GM19455 (cell line): Measurements from ENCODE around the gene L3MBTL4.
"Not testable (repeated sequence)": the region's sequence is repeated elsewhere in the genome, so short reads cannot be mapped to it uniquely, and the experiment has no call there.

Experiments
- ATAC-seq: cut with Tn5 transposase; IDR thresholded peaks from one replicate; pipeline ENCODE4 v1.9.1; 2021; ENCODE audit not compliant: unreplicated experiment

Gene L3MBTL4

DNA sequence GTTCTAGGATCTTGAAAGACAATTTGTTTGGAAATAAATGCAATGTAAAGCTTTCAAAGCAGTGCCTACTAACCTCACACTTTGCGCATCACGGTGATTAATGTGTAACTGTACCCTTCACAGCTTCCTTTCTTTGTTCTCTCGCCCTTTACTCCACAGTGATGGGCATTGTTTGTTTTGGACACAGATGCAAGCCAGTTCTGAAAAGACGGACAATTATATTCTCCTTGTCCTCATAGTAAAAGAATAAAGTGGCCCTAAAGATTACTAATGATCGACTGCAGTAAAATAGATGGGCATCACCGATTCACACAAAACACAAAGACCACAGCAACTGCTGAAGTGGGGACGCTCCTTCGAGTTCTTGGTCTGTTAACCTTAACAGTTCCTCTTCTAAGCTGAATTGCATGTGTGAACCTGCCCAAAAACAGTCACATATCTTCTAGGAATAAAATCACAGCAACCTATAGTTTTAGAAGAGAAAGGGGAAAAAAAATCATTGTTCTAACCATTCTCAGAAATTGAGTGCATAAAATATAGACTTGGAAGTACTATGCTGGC, 7.7 kb downstream of the L3MBTL4 start:
- ATAC-seq, result no peak

DNA sequence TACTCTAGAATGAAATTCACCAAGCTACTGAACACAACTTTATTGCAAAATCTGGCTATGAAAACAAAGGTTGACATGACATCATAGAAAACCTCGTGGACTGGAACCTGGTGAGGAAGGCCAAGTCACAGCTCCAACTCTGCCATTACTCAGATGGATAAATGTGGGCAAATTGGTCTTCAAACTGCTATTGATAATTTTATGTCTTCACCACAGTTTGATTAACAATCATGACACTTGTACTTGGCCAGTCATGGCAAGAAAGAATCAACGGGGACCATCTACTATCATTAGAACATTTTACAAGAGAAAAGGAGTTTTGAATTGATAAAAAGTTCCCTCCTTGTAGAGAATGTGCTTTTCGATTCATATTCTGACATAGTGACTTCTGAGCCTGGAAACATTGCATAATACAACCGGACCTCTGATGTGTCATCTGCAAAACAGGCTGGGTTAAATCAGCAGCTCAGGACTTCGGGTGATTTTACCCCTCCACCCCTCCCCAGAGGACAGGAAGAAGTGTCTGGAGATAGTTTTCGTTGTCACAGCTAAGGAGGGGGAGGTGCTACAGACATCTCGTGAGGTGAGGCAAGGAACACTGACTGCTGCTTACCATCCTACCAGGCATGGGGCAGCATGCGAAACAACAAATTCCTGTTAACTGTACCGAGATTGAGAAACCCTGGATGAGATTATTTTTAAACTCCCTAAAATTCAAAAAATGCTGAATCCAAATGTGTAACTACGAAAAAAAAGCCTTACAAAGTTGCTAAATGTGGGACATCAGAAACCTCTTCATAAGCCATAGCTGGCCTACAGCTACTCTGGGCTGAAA, 8.4 kb downstream of the L3MBTL4 start:
- no peak for ATAC-seq

- no peak for ATAC-seq
Measured at GRCh38 chr18:6405237-6406074, 9.3 kb downstream of the L3MBTL4 start.

GRCh38 chr18:6404834-6405233, 9.9 kb downstream of the L3MBTL4 start:
- no peak for ATAC-seq

DNA sequence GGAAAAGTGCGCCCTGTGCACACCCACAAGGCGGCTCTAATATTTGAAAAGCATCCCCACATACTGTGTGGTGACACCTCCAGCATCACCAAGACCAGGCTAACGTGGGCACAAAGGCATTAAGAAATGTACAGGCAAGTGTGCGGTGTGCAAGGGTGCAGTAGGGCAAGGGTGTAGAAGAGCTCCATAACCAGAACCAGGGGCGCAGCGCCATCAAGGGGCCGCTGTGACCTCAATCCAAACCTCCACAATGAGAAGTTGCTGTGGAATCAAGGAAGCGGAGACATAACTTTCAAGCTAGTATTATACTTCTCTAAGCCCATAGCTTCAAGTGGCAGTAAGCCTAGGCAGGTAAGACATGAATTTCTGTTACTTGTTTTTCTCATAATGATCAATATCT, 13.0 kb downstream of the L3MBTL4 start:
- no peak for ATAC-seq

DNA sequence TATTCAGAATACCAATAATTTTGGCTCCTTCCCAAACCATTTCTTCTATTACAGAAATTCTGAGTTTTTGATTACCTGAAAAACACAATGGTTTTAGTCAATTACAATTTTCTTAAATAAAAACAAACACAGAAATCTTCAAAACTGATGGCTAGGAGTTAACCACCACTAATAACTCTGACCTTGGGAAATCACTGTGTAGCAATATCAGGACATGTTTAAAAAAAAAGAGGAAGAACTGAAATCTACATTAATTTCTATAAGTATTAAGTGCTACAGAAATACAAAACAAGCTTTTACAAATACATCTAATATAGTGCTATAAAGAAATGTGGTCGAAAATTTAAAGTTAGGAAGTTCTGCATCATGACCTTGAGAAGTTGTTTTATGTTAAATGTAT, 14.9 kb downstream of the L3MBTL4 start:
- ATAC-seq, result no peak

GRCh38 chr18:6397931-6398566, 16.7 kb downstream of the L3MBTL4 start:
- ATAC-seq, result no peak

DNA sequence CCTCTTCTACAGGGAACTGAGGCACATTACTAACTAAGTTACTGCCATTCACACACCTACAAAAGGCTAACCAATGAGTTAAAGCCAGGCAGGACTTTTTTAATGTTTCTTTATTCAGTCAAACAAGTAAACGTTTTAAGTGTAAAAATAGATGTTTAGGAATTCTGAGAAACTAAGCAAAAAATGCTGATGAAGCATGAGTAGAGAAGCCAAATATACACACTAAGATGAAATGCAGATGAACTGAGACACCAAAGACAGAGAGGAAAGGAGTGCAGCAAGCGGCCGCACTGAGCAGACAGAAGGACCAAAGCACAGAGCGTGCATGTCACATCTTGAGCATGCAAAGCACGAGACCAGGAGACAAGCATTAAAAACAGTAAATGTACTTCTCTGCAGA, 17.9 kb downstream of the L3MBTL4 start:
- ATAC-seq, result no peak

GRCh38 chr18:6396276-6396675, 18.4 kb downstream of the L3MBTL4 start:
- no peak for ATAC-seq

DNA sequence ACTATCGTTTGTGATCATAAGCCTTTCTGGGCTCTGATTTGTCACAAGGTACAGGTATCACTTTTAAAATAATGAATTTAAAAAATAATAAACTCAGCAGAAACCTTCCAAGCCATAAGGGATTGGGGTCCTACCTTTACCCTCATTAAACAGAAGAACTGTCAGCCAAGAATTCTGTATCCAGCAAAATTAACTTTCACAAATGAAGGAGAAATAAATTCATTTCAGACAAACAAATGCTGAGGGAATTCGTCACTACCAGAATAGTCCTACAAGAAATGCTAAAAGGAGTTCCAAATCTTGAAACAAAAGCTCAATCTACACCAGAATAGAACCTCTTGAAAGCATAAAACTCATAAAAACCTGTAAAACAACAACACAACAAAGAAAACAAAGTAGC, 25.7 kb downstream of the L3MBTL4 start:
- no peak for ATAC-seq

- no peak for ATAC-seq
Measured at GRCh38 chr18:6382963-6383362, 31.7 kb downstream of the L3MBTL4 start.

- not testable (repeated sequence) for ATAC-seq
Measured at GRCh38 chr18:6377473-6377872, 37.2 kb downstream of the L3MBTL4 start.

GRCh38 chr18:6376433-6377229, 38.1 kb downstream of the L3MBTL4 start:
- ATAC-seq, result no peak

DNA sequence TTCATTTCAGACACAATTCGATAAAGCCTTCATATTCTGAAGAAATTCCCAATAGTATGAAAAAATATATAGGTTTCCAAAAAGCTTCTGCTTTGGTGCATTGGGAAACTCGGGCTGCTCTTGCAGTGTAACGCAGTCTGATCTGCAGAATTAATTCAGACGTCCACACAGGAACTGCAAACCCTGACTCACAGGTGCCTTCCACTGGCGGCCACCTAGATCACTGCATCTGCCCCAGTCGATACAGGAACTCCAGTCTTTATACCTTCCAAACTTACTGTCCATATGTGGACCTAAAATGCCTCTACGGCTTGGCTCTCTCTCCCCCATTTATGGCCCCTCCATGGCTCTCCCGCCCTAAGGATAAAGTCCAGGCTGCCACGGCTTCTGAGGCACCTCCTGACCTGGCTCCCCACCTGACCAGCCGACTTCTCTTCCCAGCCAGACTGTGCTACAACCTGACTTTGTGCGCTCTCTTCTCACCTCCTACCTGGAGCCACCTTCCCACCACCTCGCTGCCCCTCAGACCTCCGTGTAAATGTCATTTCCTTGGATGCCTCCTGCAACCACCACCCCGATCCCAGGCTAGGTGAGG, 39.7 kb downstream of the L3MBTL4 start:
- ATAC-seq, result no peak

GRCh38 chr18:6374340-6374739, 40.4 kb downstream of the L3MBTL4 start:
- ATAC-seq, result no peak

GRCh38 chr18:6373187-6373586, 41.5 kb downstream of the L3MBTL4 start:
- ATAC-seq, result no peak

GRCh38 chr18:6370886-6371635, 43.6 kb downstream of the L3MBTL4 start:
- ATAC-seq, result no peak

GRCh38 chr18:6370410-6370809, 44.3 kb downstream of the L3MBTL4 start:
- ATAC-seq, result no peak

DNA sequence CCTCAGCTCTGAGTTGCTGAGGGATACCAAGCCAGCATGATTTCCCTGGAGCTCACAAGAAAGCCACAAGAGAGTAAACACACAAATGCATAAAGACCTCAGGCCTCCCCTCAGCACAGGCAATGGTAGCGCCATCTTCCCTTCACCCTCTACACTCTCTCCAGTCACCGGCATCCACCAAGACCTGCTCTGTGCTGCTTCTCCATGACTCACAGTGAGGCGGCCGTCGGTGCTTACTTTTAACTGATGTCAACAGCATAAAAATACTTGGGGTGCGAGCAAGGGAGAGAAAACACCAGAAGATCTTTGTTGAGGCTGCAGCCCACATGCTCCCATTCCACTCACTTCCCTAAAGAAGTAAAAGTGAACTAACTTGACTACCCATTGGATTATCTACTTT, 46.7 kb downstream of the L3MBTL4 start:
- ATAC-seq, result no peak
